ENCODE measurements around the gene PDGFRB.

PDGFRB gene

DNA sequence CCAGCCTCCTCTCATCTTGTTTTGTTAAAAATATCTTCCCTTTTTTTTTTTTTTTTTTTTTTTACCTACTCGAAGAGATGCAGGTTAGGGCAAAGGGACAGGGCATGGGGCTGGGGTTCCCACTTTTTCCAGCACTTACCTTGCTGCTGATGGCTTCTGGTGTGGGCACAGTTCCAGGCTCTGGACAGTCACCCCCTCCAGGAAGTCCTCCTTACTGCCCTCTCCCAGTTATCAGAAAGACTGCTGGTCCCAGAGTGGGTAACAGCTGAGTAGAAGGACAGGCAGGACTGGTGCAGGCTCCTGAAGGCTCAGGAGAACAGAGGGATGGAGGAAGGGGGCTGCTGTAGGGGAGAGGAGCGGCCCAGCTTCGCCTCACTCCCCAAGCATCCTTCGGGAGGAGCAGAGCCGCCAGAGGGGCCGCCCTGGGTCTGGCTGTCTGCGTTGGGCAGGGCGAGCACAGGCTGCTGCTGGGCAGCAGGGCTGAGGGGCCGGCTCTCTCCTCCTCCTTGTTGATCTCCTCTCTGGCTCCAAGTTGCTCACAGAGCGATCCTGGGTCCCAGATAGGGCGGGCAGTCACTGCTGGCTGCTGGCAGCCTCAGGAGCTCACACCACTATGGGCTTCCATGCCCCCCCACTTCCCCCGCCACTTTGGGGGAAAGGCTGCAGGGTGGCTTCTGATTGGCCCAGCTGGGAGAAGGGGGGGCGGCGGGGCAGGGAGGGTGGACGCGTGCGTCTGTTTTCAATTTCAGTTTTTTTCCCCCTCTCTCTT is at the start of gene PDGFRB:
TSS of gene PDGFRB (minus strand) at position 588 of the 769 bp plus-strand sequence. CDS start 18,798 bp downstream, outside the sequence.
- peak in 1 of 2 experiments; percentile 5 for DNase-seq (ENCODE audit: low read depth in 2 of 2)

DNA sequence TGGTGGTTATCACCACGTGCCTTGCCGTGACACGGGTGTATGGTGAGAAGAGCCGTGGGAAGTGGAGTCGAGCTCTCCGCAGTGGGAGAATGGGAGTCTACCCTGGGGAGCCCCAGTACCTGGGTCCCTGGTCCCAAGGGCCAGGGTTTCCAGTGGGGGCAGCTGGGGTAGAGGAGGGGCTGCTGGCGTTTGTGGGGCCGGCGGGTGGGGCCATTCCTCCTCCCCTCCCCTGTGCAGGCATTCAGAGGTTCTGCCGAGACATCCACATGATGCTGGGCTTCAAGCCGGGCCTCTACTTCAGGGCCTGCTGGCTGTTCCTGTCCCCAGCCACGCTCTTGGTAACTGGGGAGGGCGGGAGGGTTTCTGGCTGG is 48.9 kb upstream of the PDGFRB start:
- DNase-seq (ENCODE audit: low read depth in 2 of 2): no peak

- DNase-seq (ENCODE audit: low read depth in 2 of 2): no peak
Measured at GRCh38 chr5:150203832-150204589, 48.4 kb upstream of the PDGFRB start.

DNA sequence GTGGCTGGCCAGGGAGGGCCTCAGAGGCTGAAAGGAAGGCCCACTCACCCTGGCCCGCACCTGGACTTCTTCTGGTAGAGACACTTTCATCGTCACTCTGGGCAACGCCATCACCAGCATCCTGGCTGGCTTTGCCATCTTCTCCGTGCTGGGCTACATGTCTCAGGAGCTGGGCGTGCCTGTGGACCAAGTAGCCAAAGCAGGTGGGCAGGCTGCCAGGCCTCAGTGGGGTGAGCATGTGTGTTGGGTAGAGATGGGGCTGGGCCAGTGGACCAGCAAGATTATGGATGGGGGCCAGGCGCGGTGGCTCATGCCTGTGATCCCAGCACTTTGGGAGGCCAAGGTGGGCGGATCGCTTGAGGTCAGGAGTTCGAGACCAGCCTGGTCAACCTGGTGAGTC is 46.9 kb upstream of the PDGFRB start:
- no peak for DNase-seq (ENCODE audit: low read depth in 2 of 2)

DNA sequence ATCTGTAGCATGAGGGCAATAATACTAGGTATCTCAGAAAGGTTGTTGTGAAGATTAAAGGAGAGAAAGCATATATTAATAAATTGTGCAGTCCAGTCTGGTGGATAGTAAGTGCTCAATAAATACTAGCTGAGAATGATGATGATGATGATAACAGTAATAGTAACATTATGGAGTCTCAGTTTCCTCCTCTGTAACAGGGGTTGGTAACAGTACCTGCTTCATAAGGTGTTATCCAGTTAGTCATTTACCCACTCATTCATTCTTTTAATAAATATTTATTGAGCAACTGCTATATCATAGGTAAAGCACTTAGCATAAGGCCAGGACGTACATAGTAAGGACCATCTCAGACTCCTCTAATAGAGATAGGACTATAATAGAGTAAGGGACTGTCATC is 41.8 kb upstream of the PDGFRB start:
- no peak for DNase-seq (ENCODE audit: low read depth in 2 of 2)

GRCh38 chr5:150196986-150197385 is 41.3 kb upstream of the PDGFRB start:
- DNase-seq (ENCODE audit: low read depth in 2 of 2): no peak

DNA sequence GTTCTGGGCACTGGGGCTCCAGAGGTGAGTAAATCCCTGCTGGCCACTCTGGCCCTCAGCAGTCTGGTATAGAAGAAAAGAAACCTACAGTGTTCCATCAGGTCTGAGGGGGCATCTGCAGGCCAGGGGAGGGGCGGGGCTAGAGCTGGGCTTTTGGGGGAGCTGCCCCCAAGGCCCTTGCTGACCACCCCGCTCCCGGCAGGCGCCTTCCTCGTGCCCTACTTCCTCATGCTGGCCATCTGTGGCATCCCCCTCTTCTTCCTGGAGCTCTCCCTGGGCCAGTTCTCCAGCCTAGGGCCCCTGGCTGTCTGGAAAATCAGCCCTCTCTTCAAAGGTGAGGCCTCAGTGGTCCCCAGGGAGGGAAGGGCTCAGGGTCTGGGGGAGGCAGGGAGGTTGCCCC is 40.9 kb upstream of the PDGFRB start:
- no peak for DNase-seq (ENCODE audit: low read depth in 2 of 2)

GRCh38 chr5:150195736-150196485 is 40.3 kb upstream of the PDGFRB start:
- DNase-seq (ENCODE audit: low read depth in 2 of 2): no peak

- no peak for DNase-seq (ENCODE audit: low read depth in 2 of 2)
Measured at GRCh38 chr5:150192462-150192861, 36.8 kb upstream of the PDGFRB start.

DNA sequence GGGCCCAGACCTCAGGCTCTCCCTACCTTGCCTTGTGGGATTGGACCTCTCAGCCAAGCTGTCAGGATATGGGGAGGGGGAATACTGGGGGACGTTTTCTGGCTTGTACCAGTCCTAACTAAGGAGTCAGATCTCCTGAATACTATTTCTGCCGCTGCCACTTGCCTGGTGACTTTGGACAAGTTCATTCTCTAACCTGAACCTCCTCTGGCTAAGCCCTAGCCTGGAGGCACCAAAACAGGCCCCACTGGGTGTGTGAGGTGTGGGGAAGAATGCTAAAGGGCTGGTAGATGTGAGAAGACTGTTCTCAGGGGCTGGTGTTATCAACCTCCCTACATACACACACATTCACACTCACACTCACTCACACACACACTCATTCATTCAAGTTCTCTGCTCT is 35.3 kb upstream of the PDGFRB start:
- no peak for DNase-seq (ENCODE audit: low read depth in 2 of 2)

DNA sequence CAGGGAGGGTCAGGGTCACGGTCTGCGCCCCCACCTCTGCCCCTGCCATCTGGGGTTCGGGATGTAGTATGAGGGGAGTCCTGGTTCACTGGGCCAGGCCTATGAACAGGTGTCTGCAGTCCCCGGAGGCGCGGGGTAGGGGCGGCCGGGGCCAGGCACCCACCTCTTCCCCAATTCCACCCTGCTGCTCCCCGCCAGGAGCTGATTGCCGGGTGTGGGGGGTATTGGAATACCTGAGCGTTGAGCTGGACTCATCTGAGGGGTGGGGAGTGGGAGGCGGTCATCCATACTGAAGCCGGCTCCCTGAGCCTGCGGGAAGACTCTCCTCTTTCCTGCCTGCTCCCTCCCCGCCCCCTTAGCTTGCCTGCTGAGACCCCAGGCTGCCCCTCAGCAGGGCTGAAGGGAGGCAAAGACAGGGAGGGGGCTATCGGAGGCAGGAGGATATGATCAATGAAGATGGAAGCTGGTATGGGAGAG is 34.9 kb upstream of the PDGFRB start:
- no peak for DNase-seq (ENCODE audit: low read depth in 2 of 2)

- no peak for DNase-seq (ENCODE audit: low read depth in 2 of 2)
Measured at GRCh38 chr5:150189728-150190502, 34.3 kb upstream of the PDGFRB start, which contains the start of gene SLC6A7. Gene SLC6A7, plus strand, starts transcription at chr5:150190062. Its CDS starts 266 bp downstream, at chr5:150190328.

GRCh38 chr5:150189326-150189725 is 33.7 kb upstream of the PDGFRB start:
- DNase-seq (ENCODE audit: low read depth in 2 of 2): no peak

DNA sequence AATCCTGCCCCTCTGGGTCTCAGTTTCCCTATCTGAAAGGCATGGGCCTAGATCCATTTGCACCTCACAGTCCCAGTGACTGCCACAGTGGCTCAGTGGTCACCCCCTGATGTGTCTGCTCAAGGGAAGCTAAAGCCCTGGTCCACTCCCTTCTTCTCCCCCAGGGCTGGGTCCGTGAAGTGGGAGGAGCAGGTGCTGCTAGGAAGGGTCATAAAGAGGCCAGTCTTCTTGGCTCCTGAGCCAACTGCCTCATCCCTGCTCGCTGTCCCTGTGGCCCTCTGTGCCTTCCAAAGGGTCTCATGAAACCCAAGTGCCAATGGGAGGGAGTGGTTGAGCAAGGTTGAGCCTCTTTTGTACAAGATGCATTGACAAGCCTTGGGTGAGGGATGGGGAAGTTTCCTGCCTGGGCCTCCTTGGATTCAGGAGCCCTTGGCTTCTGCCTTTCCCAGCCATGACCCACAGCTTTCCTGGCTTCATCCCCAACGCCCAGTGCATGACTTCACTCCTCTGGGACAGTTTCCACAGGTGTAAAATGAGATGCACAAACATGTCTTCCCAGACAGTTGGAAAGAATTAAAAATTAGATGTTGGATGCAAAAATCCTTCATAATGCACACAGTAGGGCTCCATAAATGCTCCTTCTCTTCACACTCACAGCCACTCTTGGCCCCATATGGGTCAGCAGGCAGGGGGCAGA is 32.6 kb upstream of the PDGFRB start:
- DNase-seq (ENCODE audit: low read depth in 2 of 2): no peak

DNA sequence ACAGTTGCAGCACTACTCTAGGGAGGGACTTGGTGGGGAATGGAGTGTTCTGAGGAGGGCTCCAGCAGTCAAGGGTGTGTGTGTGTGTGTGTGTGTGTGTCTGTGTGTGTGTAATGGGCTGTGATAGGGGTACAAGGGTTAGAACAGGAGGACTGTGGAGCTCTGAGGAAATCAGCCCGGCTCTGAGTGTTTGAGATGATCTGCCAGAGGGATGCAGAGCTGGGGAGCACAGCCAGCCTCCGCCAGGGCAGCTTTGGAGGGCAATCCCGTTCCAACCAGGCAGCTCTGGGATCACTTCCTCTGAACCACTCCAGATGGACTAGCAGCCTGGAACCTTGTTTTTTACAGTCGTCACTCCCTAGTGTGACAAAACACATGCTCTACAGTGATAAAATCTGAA is 31.3 kb upstream of the PDGFRB start:
- no peak for DNase-seq (ENCODE audit: low read depth in 2 of 2)

DNA sequence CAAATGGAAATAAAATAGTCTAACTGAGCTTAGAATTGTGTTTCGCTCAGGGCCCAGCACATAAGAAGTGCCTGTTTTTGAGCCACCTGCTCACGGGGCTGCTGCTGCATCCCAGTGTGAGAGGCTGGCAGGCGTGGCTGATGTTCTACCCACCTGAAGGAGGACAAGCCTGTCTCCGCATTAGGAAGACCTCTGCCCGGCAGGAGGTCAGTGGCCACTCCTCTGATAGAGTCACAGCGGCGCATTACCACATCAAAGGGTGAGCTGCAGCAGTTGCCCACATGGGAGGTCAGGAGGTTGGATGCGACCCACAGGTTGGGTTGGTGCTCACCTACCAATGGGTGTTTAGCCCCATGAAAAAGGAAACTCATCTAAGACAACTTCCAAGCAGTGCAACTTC is 30.5 kb upstream of the PDGFRB start:
- no peak for DNase-seq (ENCODE audit: low read depth in 2 of 2)

- no peak for DNase-seq (ENCODE audit: low read depth in 2 of 2)
Measured at GRCh38 chr5:150184990-150185912, 29.6 kb upstream of the PDGFRB start.

GRCh38 chr5:150184006-150184405 is 28.4 kb upstream of the PDGFRB start:
- DNase-seq (ENCODE audit: low read depth in 2 of 2): no peak

GRCh38 chr5:150183436-150183835 is 27.8 kb upstream of the PDGFRB start:
- no peak for DNase-seq (ENCODE audit: low read depth in 2 of 2)

GRCh38 chr5:150182774-150183173 is 27.1 kb upstream of the PDGFRB start:
- no peak for DNase-seq (ENCODE audit: low read depth in 2 of 2)

All from stimulated activated CD4-positive, alpha-beta T cell treated with anti-CD3 and anti-CD28 coated beads, Interleukin-12 subunit alpha, Interleukin-12 subunit beta, amount 100 ng/mL, for 24 hours (primary cell).